ENCODE measurements around the gene TLR10.

DNA sequence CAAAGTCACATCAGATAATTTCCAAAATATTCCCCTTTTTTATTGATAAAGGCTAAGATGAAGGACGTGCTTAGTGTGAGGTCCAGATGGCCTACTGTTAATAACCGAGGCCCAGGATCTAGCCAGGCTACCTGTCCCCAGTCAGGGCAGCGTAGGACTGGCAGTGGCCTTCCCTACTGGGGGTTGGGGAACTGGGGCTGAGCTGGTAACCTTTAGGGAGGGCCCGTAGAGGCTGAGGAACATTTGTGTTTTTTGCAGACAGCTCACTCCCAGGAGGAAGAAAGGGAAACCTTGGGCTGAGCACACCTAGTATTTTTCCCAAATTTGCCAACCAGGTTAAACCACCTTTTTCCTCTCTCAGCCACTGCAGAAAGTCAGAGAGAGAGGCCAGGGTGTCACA is 59.7 kb downstream of the TLR10 start:
- no peak for TF ChIP-seq FOXM1 (IDR thresholded peaks at IDR 0.05; ENCODE audit: low read depth)
- TF ChIP-seq GABPA (IDR thresholded peaks at IDR 0.05; ENCODE audit: low read depth), result no peak
- TF ChIP-seq MXI1 (IDR thresholded peaks at IDR 0.05; ENCODE audit: low read depth, low read length), result no peak
- TF ChIP-seq, protein P1, sequence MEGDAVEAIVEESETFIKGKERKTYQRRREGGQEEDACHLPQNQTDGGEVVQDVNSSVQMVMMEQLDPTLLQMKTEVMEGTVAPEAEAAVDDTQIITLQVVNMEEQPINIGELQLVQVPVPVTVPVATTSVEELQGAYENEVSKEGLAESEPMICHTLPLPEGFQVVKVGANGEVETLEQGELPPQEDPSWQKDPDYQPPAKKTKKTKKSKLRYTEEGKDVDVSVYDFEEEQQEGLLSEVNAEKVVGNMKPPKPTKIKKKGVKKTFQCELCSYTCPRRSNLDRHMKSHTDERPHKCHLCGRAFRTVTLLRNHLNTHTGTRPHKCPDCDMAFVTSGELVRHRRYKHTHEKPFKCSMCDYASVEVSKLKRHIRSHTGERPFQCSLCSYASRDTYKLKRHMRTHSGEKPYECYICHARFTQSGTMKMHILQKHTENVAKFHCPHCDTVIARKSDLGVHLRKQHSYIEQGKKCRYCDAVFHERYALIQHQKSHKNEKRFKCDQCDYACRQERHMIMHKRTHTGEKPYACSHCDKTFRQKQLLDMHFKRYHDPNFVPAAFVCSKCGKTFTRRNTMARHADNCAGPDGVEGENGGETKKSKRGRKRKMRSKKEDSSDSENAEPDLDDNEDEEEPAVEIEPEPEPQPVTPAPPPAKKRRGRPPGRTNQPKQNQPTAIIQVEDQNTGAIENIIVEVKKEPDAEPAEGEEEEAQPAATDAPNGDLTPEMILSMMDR (IDR thresholded peaks at IDR 0.05), result no peak

Data from SK-N-SH (cell line).